NCI-H2081 treated with DMSO at 0.1 percent for 48 hours (cell line): Measurements from ENCODE around the gene COL8A2.

Source experiments
- DNase-seq: peaks from one replicate; lab custom pipeline; 2025; lab: John Stamatoyannopoulos, UW

Gene COL8A2

GRCh38 chr1:36135330-36135667 lies 10.3 kb upstream of the COL8A2 start:
- no peak for DNase-seq

GRCh38 chr1:36134505-36135329 lies 9.7 kb upstream of the COL8A2 start:
- DNase-seq = no peak

GRCh38 chr1:36134031-36134430 lies 9.0 kb upstream of the COL8A2 start:
- DNase-seq = no peak

DNA sequence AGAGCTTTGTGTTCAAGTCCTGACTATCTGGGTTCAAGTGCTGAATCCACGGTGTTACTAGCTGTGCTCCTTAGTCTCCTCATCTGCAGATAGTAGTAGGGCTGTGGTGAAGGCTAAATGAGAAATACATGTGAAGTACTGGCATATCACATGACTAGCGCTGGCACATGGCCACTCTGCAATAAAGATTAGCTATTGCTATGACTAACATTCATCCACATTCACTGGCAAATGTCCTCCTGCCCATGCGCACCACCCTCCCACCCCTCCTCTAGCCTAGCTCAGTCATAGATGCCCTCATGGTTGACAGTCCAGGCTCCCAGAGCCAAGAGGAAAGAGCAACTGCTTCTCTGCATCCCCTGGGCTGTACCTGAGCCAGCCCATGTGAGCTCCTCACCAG lies 8.5 kb upstream of the COL8A2 start:
- no peak for DNase-seq

DNA sequence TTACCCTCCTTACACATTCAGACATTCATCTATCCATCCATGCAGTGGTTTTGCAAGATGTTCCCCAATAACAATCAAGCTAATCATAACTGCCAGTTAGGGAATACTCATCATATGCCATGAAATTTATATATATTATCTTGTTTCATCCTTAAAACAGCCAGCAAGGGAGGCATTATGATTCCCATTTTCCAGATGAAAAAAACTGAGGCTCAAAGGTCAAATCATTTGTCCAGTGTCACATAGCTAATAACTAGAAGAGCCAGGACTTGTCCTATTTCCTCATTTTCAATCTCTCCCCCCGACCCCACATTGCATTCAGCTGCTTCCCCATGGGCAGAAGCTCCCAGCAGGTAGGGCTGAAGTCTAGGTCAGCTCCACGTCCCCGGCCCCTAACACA lies 7.0 kb upstream of the COL8A2 start:
- no peak for DNase-seq

- no peak for DNase-seq
Observed at GRCh38 chr1:36128905-36129206, 3.8 kb upstream of the COL8A2 start.

- no peak for DNase-seq
Observed at GRCh38 chr1:36128126-36128904, 3.3 kb upstream of the COL8A2 start.

DNA sequence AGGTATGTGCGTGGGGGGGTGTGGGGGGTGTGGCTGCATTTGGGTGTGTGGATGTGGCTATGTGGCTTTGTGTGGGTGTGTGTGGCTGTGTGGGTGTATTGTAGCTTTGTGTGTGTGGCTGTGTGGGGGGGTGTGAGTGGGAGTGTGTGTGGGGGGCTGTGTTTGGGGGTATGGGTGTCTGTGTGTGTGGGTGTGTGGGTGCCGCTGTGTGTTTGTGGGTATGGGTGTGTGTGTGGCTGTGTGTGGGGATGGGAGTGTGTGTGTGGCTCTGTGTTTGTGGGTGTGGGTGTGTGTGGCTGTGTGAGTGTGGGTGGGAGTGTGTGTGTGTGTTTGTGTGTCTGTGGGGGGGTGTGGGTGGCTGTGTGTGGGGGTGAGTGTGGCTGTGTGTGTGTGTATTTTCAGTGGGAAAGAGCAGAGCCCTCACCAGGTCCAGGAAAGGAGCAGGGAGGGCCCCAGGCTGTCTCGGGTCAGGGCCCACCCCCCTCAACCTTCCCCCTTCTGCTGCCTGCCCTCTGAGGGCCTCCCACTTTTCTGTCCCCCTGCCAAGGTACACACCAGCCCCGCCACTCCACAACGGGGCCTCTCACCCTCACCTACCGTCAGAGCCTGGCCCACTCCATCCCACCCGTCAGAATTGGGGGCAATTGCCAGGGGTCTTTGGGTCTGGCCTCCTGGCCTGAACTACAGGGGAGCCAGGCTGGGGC lies 1.9 kb upstream of the COL8A2 start:
- no peak for DNase-seq

GRCh38 chr1:36126005-36126716 lies 1.1 kb upstream of the COL8A2 start:
- no peak for DNase-seq

- DNase-seq = no peak
Observed at GRCh38 chr1:36124404-36125128, 456 bp downstream of the COL8A2 start.

GRCh38 chr1:36123356-36123755 lies 1.7 kb downstream of the COL8A2 start:
- DNase-seq = no peak

DNA sequence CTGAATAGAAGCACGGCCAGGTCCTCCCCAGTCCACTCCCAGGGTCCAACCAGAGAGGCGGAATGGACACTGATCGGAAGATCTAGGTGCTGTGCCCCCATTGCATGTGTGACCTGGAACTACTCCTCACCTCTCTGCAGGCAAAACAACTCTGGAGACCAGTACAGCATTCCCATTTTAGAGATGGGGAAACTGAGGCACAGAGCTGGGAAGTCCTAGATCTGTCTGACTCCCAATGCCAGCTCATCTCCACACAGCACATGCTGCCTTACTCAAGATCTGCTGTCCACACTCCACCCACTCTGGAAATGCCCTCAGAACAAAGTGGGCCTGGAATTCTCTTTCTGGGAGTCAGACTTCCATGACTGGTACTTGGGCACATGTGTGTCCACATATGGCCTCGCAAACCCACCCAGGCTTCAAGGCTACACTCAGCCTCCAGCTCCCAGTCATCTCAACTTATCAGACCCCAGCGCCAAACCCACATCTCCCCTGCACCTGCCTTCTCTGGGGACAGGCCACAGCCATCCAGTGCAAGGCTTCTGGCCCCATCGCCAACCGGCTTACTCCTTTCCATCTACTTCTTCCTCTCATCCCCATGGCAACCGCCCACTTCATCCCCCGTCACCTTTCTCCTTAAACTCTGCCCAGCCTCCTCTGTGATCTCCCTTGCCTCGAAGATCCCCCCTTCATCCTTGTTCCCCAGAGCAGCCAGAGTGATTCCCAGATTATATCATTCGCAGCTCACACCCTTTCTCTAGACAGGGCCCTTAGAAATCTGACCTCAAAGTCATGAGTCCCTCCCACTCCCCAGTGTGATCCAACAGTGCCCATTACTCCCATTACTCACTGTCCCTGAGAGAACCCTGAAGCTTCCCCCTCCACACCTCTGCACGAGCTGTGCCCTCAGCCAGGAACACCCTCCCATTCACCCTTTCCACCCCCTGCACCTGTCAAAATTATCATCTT lies 2.7 kb downstream of the COL8A2 start:
- DNase-seq = no peak

- DNase-seq = no peak
Observed at GRCh38 chr1:36119456-36119855, 5.6 kb downstream of the COL8A2 start.

DNA sequence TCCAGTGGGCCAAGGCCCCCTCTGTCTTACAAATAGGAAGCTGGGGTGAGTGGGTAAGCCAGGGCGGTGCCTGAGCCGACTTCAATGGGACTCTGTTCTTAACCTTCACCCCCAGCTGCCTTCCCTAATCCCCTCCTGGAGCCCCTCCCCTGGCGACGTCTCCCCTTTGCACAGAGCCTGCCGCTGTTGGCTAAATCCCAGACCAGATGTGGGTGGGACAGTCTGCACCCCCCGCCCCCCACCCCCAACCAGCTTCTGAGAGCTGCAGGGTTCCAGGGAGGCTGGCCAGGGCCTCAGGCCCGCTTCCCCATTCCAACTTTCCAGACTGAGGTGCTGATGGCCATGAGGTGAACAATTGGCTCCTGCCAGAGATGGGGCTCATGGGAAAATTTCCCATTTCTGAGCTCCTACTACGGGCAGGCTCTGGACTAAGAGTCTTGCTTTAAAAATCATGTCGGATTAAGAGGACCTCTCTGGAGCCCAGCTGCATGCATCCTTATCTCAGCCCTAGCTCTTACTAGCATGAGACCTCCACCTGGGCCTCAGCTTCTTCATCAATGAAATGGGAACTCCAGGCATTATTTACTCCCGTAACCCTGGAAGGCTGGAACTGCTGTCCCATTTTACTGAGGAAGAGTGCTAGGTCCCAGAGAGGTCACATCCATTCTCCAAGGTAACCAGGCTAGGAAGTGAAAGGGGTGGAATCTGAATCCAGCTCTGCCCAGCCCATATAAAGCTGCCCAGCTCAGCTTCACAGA lies 6.4 kb downstream of the COL8A2 start:
- no peak for DNase-seq

DNA sequence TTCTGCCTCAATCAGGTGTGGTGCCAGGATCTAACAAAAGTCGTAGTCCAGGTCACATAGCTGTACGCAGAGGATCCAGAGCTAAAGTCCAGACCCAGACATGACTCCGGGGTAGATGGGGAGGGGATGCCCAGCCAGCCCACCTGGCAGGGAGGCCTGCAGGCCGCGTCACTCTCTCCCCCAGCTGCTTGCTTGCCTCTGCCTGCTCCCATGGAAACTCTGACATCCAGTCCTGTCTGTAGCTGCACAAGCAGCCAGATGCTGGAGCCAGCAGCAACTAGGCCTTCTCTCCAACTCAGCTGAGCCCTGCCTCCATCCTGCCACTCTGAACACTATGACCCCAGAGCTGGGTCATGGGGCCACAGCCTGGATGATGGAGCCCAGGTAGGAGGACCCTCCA lies 8.1 kb downstream of the COL8A2 start:
- no peak for DNase-seq

GRCh38 chr1:36115931-36116330 lies 9.1 kb downstream of the COL8A2 start:
- DNase-seq = no peak

- DNase-seq = no peak
Observed at GRCh38 chr1:36115200-36115669, 9.8 kb downstream of the COL8A2 start.

DNA sequence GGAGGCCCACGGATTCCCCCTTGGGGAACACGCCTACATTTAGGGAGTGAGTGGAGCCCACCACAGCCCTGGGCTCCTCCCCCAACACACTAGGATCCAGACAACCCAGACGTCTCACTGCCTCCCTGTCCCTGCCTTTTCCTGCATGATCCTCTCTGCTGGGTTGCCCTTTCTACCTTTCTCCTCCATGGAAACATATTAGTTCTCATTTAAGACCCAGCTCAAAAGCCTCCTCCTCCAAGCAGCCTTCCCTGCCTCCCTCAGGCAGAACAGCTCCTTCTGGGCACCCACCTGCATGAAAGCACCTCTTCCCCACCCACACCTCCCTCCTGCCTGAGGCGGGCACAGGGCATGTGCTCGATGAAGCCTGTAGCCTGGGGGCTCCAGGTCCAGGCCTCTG lies 10.7 kb downstream of the COL8A2 start:
- DNase-seq = no peak

DNA sequence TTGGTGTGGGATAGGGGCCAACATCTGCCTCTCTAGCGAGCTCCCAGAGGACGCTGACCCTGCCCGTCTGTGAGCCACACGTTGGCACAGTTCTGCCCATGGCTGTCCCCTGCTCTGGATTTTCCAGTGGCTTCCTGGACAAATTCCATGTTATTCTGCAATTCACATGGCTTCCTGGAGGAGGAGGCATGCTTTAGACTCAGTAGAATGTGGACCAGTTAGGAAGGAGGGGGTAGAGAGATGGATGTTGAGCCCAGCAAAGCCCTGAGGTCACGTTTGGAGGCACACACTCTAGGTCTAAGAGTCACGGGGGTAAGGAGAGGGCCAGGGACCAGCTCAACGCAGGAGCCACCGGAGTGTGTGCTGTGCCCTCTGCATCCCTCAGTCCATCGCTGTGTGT lies 12.2 kb downstream of the COL8A2 start:
- DNase-seq = no peak

DNA sequence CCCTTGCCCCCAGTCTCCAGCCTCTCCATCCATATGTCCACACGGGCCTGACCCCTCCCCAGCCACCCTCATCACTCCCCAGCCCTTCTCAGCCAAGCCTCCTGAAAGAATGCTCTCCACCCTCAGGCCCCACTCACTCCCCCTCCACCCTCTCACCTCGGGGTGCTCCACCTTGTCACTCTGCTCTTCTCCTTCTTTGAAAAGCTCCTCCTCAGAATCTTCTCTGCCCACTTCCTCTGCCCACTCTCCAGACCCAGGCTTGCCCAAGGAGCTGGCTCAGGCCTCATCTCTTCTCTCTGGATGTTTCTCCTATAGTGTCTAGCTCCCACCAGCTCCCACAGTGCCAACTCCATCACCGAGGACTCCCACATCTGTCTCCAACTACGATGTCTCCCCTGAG lies 13.9 kb downstream of the COL8A2 start:
- no peak for DNase-seq
